Nephron (organoid): ENCODE measurements around the gene CENPL.

Experiments
- H3K27ac Mint-ChIP-seq, 3 experiments: 2 replicates each; pipeline ENCODE4 v1.8.0; 2020; ENCODE audit warnings: mixed read lengths in 3 of 3, mild to moderate bottlenecking in 2 of 3, moderate library complexity in 1 of 3
- H3K27me3 Mint-ChIP-seq: 2 replicates; pipeline ENCODE4 v1.8.0; 2021; ENCODE audit warnings: low read depth, mild to moderate bottlenecking, moderate library complexity, mixed read lengths
- H3K36me3 Mint-ChIP-seq: 2 replicates; pipeline ENCODE4 v1.8.0; 2020; ENCODE audit warnings: low read depth, mixed read lengths
- H3K4me1 Mint-ChIP-seq: 2 replicates; pipeline ENCODE4 v1.8.0; 2020; ENCODE audit warnings: mixed read lengths
- H3K4me3 Mint-ChIP-seq, 3 experiments: 2 replicates each; pipeline ENCODE4 v1.8.0; 2020; ENCODE audit warnings: mild to moderate bottlenecking in 3 of 3, mixed read lengths in 3 of 3, moderate library complexity in 2 of 3
- H3K9me3 Mint-ChIP-seq: 2 replicates; pipeline ENCODE4 v1.8.0; 2020; ENCODE audit warnings: mixed read lengths
- CTCF ChIP-seq, 3 experiments: fragments of 200-600 bp; sonication (generic); IDR thresholded peaks; one replicate each; pipeline ENCODE4 v1.5.0; 2021; ENCODE audit warnings: antibody characterized with exemption in 3 of 3; ENCODE audit not compliant: unreplicated experiment in 3 of 3

Gene CENPL

GRCh38 chr1:173753830-173754229 lies 70.9 kb downstream of the CENPL start:
- TF ChIP-seq CTCF (IDR thresholded peaks at IDR 0.05; ENCODE audit: unreplicated experiment in 3 of 3): no peak
- H3K4me1 Mint-ChIP-seq: no peaks in the 10 kb centered on the region

More at GRCh38 chr1:173753830-173754229, 70.9 kb downstream of the CENPL start:
- Mint-ChIP-seq H3K27me3 (no peaks in the 10 kb centered on the region), H3K36me3 (peaks cover 68% of the 10 kb centered on the region), H3K9me3 (peaks cover 12% of the 10 kb centered on the region), H3K4me3 (no peak overlapping the region), H3K27ac (no peak overlapping the region)
